C1 segment of cervical spinal cord (tissue), 14 donors: ENCODE data around the gene CTSE.
A peak's percentile ranks its signal among the peaks of the same experiment; 100 is the strongest.

Experiments used
- DNase-seq, 14 donors: peaks; one replicate each; lab custom pipeline; 2025; lab: John Stamatoyannopoulos, UW

The CTSE gene

GRCh38 chr1:205972491-205973168, 51.1 kb downstream of the CTSE start:
- no peak for DNase-seq

DNA sequence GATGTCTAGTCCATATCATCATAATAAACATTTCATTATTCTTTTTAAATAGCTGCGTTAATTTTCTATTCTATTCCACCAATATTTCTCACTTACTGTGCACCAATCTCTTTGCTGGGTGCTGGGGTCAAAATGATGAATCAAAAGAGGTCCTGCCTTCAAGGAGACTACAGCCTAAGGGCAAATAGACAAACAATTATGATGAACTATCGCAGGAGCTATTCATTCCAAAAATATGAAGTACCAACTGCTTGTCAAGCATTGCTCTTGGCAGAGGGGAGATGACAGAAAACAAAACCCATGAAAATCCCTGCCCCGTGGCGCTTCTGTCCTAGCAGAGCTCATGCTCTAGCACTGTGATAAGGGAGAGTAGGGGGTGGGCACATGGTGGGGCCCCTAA, 51.6 kb downstream of the CTSE start:
- no peak for DNase-seq

GRCh38 chr1:205971082-205971481, 52.6 kb downstream of the CTSE start:
- DNase-seq: no peak

DNA sequence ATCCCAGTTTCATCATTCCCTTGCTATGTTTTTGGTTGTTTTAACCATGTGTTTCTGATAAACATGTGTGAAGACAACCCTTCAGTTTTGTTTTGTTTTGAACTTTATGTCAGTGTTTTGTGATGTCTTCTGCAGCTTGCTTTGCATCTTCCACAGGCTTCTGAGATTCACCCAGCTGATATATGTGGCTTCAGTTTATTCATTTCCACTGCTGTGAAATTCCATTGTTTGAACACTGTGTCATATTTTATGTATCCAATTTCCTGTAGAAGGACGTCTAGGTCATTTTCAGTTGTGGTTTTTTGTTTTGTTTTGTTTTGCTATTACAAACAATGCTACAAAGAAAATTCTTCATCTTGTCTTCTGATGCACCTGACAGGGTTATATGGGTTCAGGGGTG, 53.2 kb downstream of the CTSE start:
- no peak for DNase-seq

GRCh38 chr1:205969229-205969628, 54.5 kb downstream of the CTSE start:
- no peak for DNase-seq

DNA sequence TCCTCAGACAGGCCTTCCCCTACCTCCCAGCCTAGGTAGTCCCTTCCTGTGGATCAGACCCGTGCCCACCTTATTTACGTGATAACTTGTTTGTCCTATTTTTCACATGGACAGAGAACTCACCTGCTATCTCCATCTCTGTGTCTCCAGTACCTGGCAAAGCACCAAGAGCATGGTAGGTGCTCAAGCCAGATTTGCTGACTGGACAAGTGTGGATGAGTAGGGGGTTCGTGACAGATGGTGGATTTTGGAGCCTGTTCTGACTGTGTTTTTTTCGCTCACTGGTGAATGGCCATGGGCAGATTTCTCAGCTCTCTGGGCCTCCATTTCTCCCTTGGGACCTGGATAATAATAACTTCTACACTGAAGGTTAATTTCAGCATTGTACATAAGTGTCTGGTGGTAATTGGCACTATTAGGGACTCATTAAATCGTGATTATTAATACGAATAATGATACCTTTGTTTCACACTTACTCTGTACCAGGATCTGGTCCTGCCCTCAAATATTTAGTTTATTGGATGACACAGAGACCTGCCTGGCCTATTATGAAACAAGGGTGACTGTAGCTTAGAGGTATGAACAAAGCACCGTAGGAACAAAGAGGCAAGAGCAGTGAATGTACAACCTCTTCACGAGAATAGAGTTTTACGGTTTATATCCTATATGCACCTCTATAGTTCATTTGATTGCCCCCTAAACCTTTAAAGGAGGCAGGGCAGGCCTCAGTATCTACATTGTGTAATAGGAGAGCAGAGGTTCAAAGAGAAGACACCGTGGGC, 56.0 kb downstream of the CTSE start:
- no peak for DNase-seq

GRCh38 chr1:205965036-205965884, 58.4 kb downstream of the CTSE start:
- no peak for DNase-seq

DNA sequence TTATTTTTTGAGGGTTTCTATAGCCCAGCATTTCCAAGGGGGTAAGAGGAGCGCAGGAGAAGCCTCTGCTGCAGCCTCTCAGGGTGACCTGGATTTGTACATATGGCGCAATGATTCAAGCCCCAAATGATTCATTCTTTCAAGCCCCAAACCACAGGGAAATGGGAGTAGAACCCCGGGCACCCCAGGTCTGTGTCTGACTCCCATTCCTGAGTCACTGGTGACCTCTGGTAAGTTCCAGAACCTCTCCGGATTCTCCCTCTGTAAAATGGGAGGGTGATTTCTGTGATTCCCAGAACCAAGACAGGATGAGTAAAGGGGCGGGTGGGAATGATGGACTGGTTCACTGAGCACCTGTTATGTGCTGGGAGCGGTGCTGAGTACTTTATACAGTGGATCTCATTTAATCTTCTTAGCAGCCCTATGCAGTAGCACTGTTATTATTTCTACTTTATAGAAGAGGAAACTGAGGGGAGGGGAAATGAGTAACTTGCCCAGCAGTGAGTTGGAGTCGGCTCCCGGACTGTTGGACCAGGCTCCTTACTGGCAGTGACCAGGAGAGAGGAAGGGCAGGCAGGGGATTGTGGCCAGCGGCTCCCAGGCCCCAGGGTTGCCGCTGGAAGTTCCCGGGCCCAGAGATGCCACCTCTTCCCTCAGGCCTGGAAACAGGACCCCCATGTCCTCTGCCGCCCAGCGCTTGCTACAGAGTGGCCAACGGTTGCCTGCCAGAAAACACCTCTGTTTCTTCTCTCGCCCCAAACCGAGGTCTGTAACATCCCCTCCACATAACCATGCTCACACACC, 60.1 kb downstream of the CTSE start:
- no peak for DNase-seq

- DNase-seq: no peak
These were observed 60.9 kb downstream of the CTSE start for GRCh38 chr1:205962821-205963221.

DNA sequence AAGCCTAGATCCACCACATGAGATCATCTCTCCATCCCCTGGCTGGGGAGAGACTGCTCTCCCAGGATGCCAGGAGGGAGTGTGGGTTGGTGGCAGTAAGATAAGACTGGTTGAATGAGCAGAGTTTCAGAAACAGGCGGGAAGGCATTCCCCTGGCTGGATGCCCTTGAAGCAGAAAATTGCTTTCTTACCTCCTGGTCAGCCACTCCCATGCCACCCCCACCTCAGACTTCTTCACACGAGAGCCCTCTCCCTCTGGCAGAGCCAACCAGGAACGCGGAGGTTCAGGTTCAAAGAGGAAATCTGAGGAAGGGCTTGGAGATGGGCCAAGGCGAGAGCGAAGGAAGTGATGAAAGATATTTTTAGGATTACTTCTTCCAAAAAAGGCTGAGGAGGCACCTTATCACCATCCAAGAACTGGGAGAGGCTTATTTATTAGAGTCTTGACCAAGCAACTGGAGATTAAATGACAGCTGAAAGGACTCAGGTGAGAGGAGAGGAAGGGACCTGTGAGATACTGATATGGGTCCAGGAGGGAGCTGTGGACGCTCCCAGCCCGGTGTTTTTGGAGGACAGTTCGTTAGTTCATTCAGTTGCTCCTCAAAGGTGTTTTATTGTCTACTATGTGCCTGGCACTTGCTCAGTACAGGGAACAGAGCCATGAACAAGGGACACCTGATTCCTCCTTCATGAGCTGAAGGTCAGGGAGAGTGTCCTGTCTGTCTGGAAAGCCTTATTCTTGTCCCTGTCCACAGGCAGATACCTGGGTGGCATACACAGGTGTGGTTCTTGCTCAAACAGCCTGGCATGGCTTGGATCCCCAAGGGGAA, 61.5 kb downstream of the CTSE start:
- DNase-seq: no peak

- peak in 6 of 14 donors; percentile 18 to 67 (median 30) for DNase-seq
These were observed 62.3 kb downstream of the CTSE start for GRCh38 chr1:205961405-205961804.

GRCh38 chr1:205959789-205960188, 63.9 kb downstream of the CTSE start:
- no peak for DNase-seq
